B cell (primary cell): ENCODE results near the gene UBXN2A. TPM values are rescaled to one million over a fixed set of nuclear protein-coding genes. Genes with fewer than 3 reads are reported as not detected.
A peak's percentile ranks its signal among the peaks of the same experiment; 100 is the strongest.

Source experiments
- ATAC-seq: fragments of 200-7000 bp; cut with Tn5 transposase; one replicate; pipeline ENCODE4 v1.10.0; 2021; ENCODE audit warnings: low read depth, mild to moderate bottlenecking, moderate number of reproducible peaks, moderate library complexity
- CTCF ChIA-PET: fragments of 350-600 bp; sonication (Branson Sonifier 250); formaldehyde crosslinking; loops from one replicate; lab custom pipeline; 2021; ENCODE audit warnings: antibody characterized with exemption, inconsistent platforms; lab: Charles Lee
- POLR2A ChIA-PET: fragments of 350-600 bp; sonication (Branson Sonifier 250); formaldehyde crosslinking; loops from one replicate; lab custom pipeline; 2021; ENCODE audit warnings: antibody characterized with exemption; lab: Charles Lee
- DNase-seq: peaks from one replicate; pipeline ENCODE4 v3.0.0; 2013
- H2AFZ ChIP-seq: 2 replicates; pipeline ENCODE4 v1.6.1; 2012; ENCODE audit warnings: mild to moderate bottlenecking, low read depth, low read length; ENCODE audit not compliant: insufficient read depth, poor library complexity, severe bottlenecking
- H3K27ac ChIP-seq, 2 donors: 1 replicate in 1 of 2; 2 replicates in 1 of 2; pipeline ENCODE4 v1.5.1; 2012 to 2013; ENCODE audit warnings: low read length in 2 of 2, mild to moderate bottlenecking in 2 of 2, moderate library complexity in 1 of 2
- H3K27me3 ChIP-seq, 4 experiments: fragments of 200-600 bp in 1 of 4; sonication (generic) in 1 of 4; replicated peaks in 1 of 4; 1 replicate in 2 of 4; 2 replicates in 2 of 4; pipeline versions ENCODE4 v1.6.1 to v1.7.0; 2013 to 2016; ENCODE audit warnings: low read length in 3 of 4, mild to moderate bottlenecking in 2 of 4, mixed read lengths in 1 of 4, moderate library complexity in 1 of 4; ENCODE audit not compliant: insufficient read depth in 4 of 4, control insufficient read depth in 3 of 4; ENCODE audit errors: control extremely low read depth in 1 of 4
- H3K36me3 ChIP-seq, 2 experiments: replicated peaks in 1 of 2; 1 replicate in 1 of 2; 2 replicates in 1 of 2; pipeline versions ENCODE4 v1.6.1 to v1.7.1; 2013; ENCODE audit warnings: low read length in 1 of 2; ENCODE audit not compliant: insufficient read depth in 2 of 2, control insufficient read depth in 1 of 2; ENCODE audit errors: control extremely low read depth in 1 of 2, extremely low read depth in 1 of 2
- H3K4me1 ChIP-seq, 2 donors: fragments of 200-600 bp in 1 of 2; sonication (generic) in 1 of 2; 1 replicate in 1 of 2; 2 replicates in 1 of 2; pipeline versions ENCODE4 v1.5.1 to v1.6.1; 2013 to 2017; ENCODE audit warnings: low read length in 2 of 2; ENCODE audit not compliant: control insufficient read depth in 2 of 2, insufficient read depth in 2 of 2
- H3K4me2 ChIP-seq: replicated peaks from 2 replicates; pipeline ENCODE3; 2012; ENCODE audit warnings: mild to moderate bottlenecking, low read depth, low read length; ENCODE audit not compliant: poor library complexity, severe bottlenecking
- H3K4me3 ChIP-seq, 5 experiments: fragments of 200-600 bp in 1 of 5; sonication (generic) in 1 of 5; 1 replicate in 3 of 5; 2 replicates in 2 of 5; pipeline versions ENCODE4 v1.5.1 to v1.7.0; 2011 to 2016; ENCODE audit warnings: low read length in 4 of 5, mild to moderate bottlenecking in 4 of 5, low read depth in 2 of 5, control low read depth in 1 of 5, moderate library complexity in 1 of 5; ENCODE audit not compliant: insufficient read depth in 1 of 5; ENCODE audit errors: control extremely low read depth in 1 of 5, extremely low read depth in 1 of 5
- H3K79me2 ChIP-seq: fragments of 200-600 bp; sonication (generic); one replicate; pipeline ENCODE4 v1.6.0; 2016; ENCODE audit warnings: low read length; ENCODE audit not compliant: control insufficient read depth, insufficient read depth
- H3K9ac ChIP-seq: fragments of 200-600 bp; sonication (generic); 2 replicates; pipeline ENCODE4 v1.6.1; 2017; ENCODE audit warnings: mild to moderate bottlenecking, low read length, moderate library complexity
- H3K9me3 ChIP-seq, 3 donors: one replicate each; pipeline versions ENCODE4 v1.6.1 to v1.7.1; 2013; ENCODE audit warnings: low read length in 2 of 3; ENCODE audit not compliant: control insufficient read depth in 2 of 3, insufficient read depth in 1 of 3; ENCODE audit errors: control extremely low read depth in 1 of 3
- H4K20me1 ChIP-seq: 2 replicates; pipeline ENCODE4 v1.6.0; 2012; ENCODE audit warnings: mild to moderate bottlenecking, low read length; ENCODE audit not compliant: insufficient read depth, control insufficient read depth, poor library complexity, severe bottlenecking
- H3K27ac Mint-ChIP-seq: one replicate; pipeline ENCODE4 v1.8.0; 2021; ENCODE audit warnings: mixed read lengths
- H3K27me3 Mint-ChIP-seq: one replicate; pipeline ENCODE4 v1.8.0; 2021; ENCODE audit warnings: mixed read lengths
- H3K4me1 Mint-ChIP-seq: one replicate; pipeline ENCODE4 v1.8.0; 2021; ENCODE audit warnings: mixed read lengths
- H3K4me3 Mint-ChIP-seq: one replicate; pipeline ENCODE4 v1.8.0; 2021; ENCODE audit warnings: mixed read lengths
- H3K9me3 Mint-ChIP-seq: one replicate; pipeline ENCODE4 v1.8.0; 2022; ENCODE audit warnings: mixed read lengths; ENCODE audit not compliant: insufficient read depth
- EZH2 ChIP-seq: IDR thresholded peaks from 2 replicates; pipeline ENCODE4 v1.6.1; 2012; ENCODE audit warnings: borderline replicate concordance, low read depth, mild to moderate bottlenecking, moderate library complexity, low read length; ENCODE audit not compliant: insufficient read depth, poor library complexity, severe bottlenecking
- WGBS: methylation state at CpG from one replicate; pipeline ENCODE4 v1.1.5; 2013; ENCODE audit warnings: missing lambda C conversion rate; ENCODE audit not compliant: insufficient coverage; 5-methylcytosine and 5-hydroxymethylcytosine counted together
- intact Hi-C: fragments of 100-400 bp; cut with micrococcal nuclease; formaldehyde crosslinking; loops from one replicate; pipeline ENCODE4 v1.10.0; 2022
- polyA plus RNA-seq: library from polyadenylated mRNA; depleted of rRNA; stranded (reverse); fragments of >200 nt; gene quantifications from 2 replicates; pipeline ENCODE4 v1.2.3, GENCODE V29; 2012
- total RNA-seq, 2 donors: library from RNA; stranded (reverse); fragments of 120-200 nt in 1 of 2; gene quantifications; 1 replicate in 1 of 2; 2 replicates in 1 of 2; pipeline versions ENCODE4 v1.2.3 to v1.2.4, GENCODE V29; 2013 to 2022
- TF ChIP-seq, protein P1 (sequence below): fragments of 200-600 bp; IDR thresholded peaks from one replicate; pipeline ENCODE4 v1.8.0; 2022; ENCODE audit warnings: antibody characterized with exemption, mild to moderate bottlenecking

UBXN2A gene
- total and polyA plus RNA-seq, 2 donors (not counting 1 experiment from before 2014, with no cell fraction given): 2.8 to 13.4 TPM

DNA sequence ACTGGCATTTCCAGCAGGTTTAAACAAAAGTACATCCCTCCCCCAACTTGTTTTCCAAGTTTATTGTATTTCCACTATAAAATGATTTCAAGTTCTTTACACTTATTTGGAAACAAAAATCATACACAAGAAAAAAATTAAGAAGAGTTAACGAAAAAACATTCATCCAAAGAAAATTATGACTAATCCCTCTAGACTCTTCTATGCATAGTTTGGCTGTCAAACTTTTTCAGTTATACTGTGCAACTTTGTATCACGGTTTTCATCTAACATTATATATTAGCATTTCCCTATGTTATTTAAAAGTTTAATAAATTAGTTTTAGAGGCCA lies 106.3 kb downstream of the UBXN2A start:
- Mint-ChIP-seq H3K27ac (no peak overlapping the region), H3K27me3 (no peaks in the 10 kb centered on the region), H3K9me3 (no peaks in the 10 kb centered on the region), H3K4me1 (peaks cover 25% of the 10 kb centered on the region), H3K4me3 (peak overlapping the region; percentile 90)
- ChIA-PET POLR2A (interaction anchor here (1.7 to 1.8 kb wide), 2 partner anchors 30 to 120 kb away, joined by 16 to 20 read pairs; partner anchors contain the start of genes ATAD2B and SF3B6), CTCF (interaction anchor here (1.1 to 2.0 kb wide), 4 partner anchors 20 to 76 kb away, joined by 3 to 18 read pairs (median 5); partner anchors contain the start of genes SF3B6 and TP53I3)
- Histone ChIP-seq H3K27ac (peak overlapping the region in 1 of 2 donors; percentile 79), H4K20me1 (peaks cover 1% of the 10 kb centered on the region), H2AFZ (peak overlapping the region; percentile 97), H3K4me2 (peak overlapping the region; percentile 96), H3K9me3 (no peaks in the 10 kb centered on the region), H3K36me3 (no peaks in the 10 kb centered on the region), H3K27me3 (peaks cover 0 to 20% (median 2%) of the 10 kb centered on the region in 4 experiments), H3K4me1 (peaks cover 24 to 26% of the 10 kb centered on the region in 2 donors), H3K4me3 (peak overlapping the region; percentile 53 to 92 (median 79)), H3K79me2 (peaks cover 20% of the 10 kb centered on the region), H3K9ac (peak overlapping the region; percentile 92)
- DNase-seq: no peak
- no CpG with 5 or more reads among the region's 2 CpGs for WGBS
- intact Hi-C loops: loop anchor here (2.0 kb wide), 3 partner anchors 38 to 1832 kb away; partner anchors contain the start of genes ASXL2, CENPO, PTRHD1 and TP53I3
- ATAC-seq: no peak
- TF ChIP-seq, protein P1, sequence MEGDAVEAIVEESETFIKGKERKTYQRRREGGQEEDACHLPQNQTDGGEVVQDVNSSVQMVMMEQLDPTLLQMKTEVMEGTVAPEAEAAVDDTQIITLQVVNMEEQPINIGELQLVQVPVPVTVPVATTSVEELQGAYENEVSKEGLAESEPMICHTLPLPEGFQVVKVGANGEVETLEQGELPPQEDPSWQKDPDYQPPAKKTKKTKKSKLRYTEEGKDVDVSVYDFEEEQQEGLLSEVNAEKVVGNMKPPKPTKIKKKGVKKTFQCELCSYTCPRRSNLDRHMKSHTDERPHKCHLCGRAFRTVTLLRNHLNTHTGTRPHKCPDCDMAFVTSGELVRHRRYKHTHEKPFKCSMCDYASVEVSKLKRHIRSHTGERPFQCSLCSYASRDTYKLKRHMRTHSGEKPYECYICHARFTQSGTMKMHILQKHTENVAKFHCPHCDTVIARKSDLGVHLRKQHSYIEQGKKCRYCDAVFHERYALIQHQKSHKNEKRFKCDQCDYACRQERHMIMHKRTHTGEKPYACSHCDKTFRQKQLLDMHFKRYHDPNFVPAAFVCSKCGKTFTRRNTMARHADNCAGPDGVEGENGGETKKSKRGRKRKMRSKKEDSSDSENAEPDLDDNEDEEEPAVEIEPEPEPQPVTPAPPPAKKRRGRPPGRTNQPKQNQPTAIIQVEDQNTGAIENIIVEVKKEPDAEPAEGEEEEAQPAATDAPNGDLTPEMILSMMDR: no peak
- TF ChIP-seq EZH2: no peak
